CD14-positive monocyte (primary cell): ENCODE data around the gene ITPRIP. TPM values are rescaled to one million over a fixed set of nuclear protein-coding genes. Genes with fewer than 3 reads are reported as not detected.
A peak's percentile ranks its signal among the peaks of the same experiment; 100 is the strongest.

ENCODE experiments used
- DNase-seq, 3 donors: peaks; one replicate each; pipeline ENCODE4 v3.0.0-alpha.2; 2011 to 2022
- H2AFZ ChIP-seq: 2 replicates; pipeline ENCODE4 v1.6.0; 2012; ENCODE audit warnings: mild to moderate bottlenecking, low read depth, low read length, inconsistent platforms; ENCODE audit not compliant: insufficient read depth, poor library complexity, severe bottlenecking
- H3K27ac ChIP-seq, 2 donors: 1 replicate in 1 of 2; 2 replicates in 1 of 2; pipeline ENCODE4 v1.5.1; 2012 to 2013; ENCODE audit warnings: low read length in 2 of 2, control low read depth in 1 of 2, inconsistent platforms in 1 of 2, low read depth in 1 of 2, mild to moderate bottlenecking in 1 of 2
- H3K27me3 ChIP-seq, 2 donors: one replicate each; pipeline versions ENCODE4 v1.6.0 to v1.6.1; 2011 to 2013; ENCODE audit warnings: low read length in 2 of 2; ENCODE audit not compliant: control insufficient read depth in 2 of 2, insufficient read depth in 2 of 2
- H3K36me3 ChIP-seq, 2 donors: replicated peaks in 1 of 2; 1 replicate in 1 of 2; 2 replicates in 1 of 2; pipeline versions ENCODE4 v1.5.1 to v1.6.1; 2012 to 2013; ENCODE audit warnings: low read length in 2 of 2, control low read depth in 1 of 2, inconsistent platforms in 1 of 2, mild to moderate bottlenecking in 1 of 2; ENCODE audit not compliant: insufficient read depth in 2 of 2, control insufficient read depth in 1 of 2
- H3K4me1 ChIP-seq, 2 donors: 1 replicate in 1 of 2; 2 replicates in 1 of 2; pipeline versions ENCODE4 v1.5.1 to v1.6.1; 2012 to 2013; ENCODE audit warnings: low read length in 2 of 2, control low read depth in 1 of 2, inconsistent platforms in 1 of 2, mild to moderate bottlenecking in 1 of 2, moderate library complexity in 1 of 2; ENCODE audit not compliant: insufficient read depth in 2 of 2, control insufficient read depth in 1 of 2
- H3K4me2 ChIP-seq: replicated peaks from 2 replicates; pipeline ENCODE3; 2012; ENCODE audit warnings: low read length, moderate library complexity, mild to moderate bottlenecking; ENCODE audit not compliant: poor library complexity, severe bottlenecking; ENCODE audit errors: extremely low read depth
- H3K4me3 ChIP-seq, 3 experiments: fragments of 200-600 bp in 1 of 3; sonication (generic) in 1 of 3; replicated peaks in 1 of 3; 1 replicate in 2 of 3; 2 replicates in 1 of 3; pipeline ENCODE4 v1.5.1; 2011 to 2013; ENCODE audit warnings: low read length in 3 of 3, mild to moderate bottlenecking in 3 of 3, control low read depth in 2 of 3, low read depth in 2 of 3, inconsistent platforms in 1 of 3, moderate library complexity in 1 of 3
- H3K79me2 ChIP-seq: 2 replicates; pipeline ENCODE4 v1.6.0; 2012; ENCODE audit warnings: mild to moderate bottlenecking, control low read depth, inconsistent platforms, low read length, moderate library complexity; ENCODE audit not compliant: insufficient read depth
- H3K9ac ChIP-seq: 2 replicates; pipeline ENCODE4 v1.6.0; 2017; ENCODE audit warnings: low read length, mild to moderate bottlenecking; ENCODE audit not compliant: insufficient read depth, poor library complexity, severe bottlenecking
- H3K9me3 ChIP-seq, 2 donors: replicated peaks in 1 of 2; 1 replicate in 1 of 2; 2 replicates in 1 of 2; pipeline versions ENCODE4 v1.5.1 to v1.6.1; 2012 to 2013; ENCODE audit warnings: low read length in 2 of 2, control low read depth in 1 of 2; ENCODE audit not compliant: control insufficient read depth in 1 of 2, insufficient read depth in 1 of 2
- H4K20me1 ChIP-seq: 2 replicates; pipeline ENCODE4 v1.6.0; 2012; ENCODE audit warnings: mild to moderate bottlenecking, low read length, control low read depth, moderate library complexity; ENCODE audit not compliant: insufficient read depth
- H3K27ac Mint-ChIP-seq, 7 donors: one replicate each; pipeline ENCODE4 v1.8.0; 2020; ENCODE audit warnings: mild to moderate bottlenecking in 7 of 7, mixed read lengths in 7 of 7, moderate library complexity in 6 of 7, inconsistent platforms in 2 of 7
- H3K27me3 Mint-ChIP-seq, 3 donors: one replicate each; pipeline ENCODE4 v1.8.0; 2021 to 2022; ENCODE audit warnings: low read depth in 3 of 3, mild to moderate bottlenecking in 3 of 3, mixed read lengths in 3 of 3, moderate library complexity in 3 of 3, inconsistent platforms in 1 of 3
- H3K36me3 Mint-ChIP-seq, 2 donors: one replicate each; pipeline ENCODE4 v1.8.0; 2020; ENCODE audit warnings: mixed read lengths in 2 of 2, inconsistent platforms in 1 of 2, mild to moderate bottlenecking in 1 of 2
- H3K4me1 Mint-ChIP-seq: one replicate; pipeline ENCODE4 v1.8.0; 2020; ENCODE audit warnings: mild to moderate bottlenecking, mixed read lengths
- H3K4me3 Mint-ChIP-seq, 2 donors: one replicate each; pipeline ENCODE4 v1.8.0; 2020; ENCODE audit warnings: mild to moderate bottlenecking in 2 of 2, mixed read lengths in 2 of 2, moderate library complexity in 1 of 2
- H3K9me3 Mint-ChIP-seq, 7 donors: one replicate each; pipeline ENCODE4 v1.8.0; 2020 to 2022; ENCODE audit warnings: mixed read lengths in 7 of 7, mild to moderate bottlenecking in 6 of 7, moderate library complexity in 6 of 7, inconsistent platforms in 2 of 7
- CTCF ChIP-seq: fragments of 200-600 bp; IDR thresholded peaks from one replicate; pipeline ENCODE4 v1.8.0; 2022; ENCODE audit warnings: antibody characterized with exemption, mild to moderate bottlenecking
- whole genome bisulfite sequencing: methylation state at CpG from one replicate; pipeline ENCODE4 v1.1.5; 2013; ENCODE audit warnings: missing lambda C conversion rate; ENCODE audit not compliant: insufficient coverage; 5-methylcytosine and 5-hydroxymethylcytosine counted together
- intact Hi-C, 2 donors: fragments of 100-400 bp; cut with micrococcal nuclease; formaldehyde crosslinking; loops; one replicate each; pipeline versions ENCODE4 v1.15.0 to v1.15.1; 2023
- polyA plus RNA-seq, 3 donors: library from polyadenylated mRNA; depleted of rRNA in 1 of 3; unstranded in 2 of 3; stranded (reverse) in 1 of 3; fragments of 300-500 nt in 2 of 3; fragments of >200 nt in 1 of 3; fragmentation: Illumina TruSeq in 2 of 3; gene quantifications; 1 replicate in 2 of 3; 2 replicates in 1 of 3; pipeline ENCODE4 v1.2.3, GENCODE V29; 2012 to 2021

ITPRIP gene
- polyA plus RNA-seq, 3 donors = 27.5 to 76.6 (median 35.7) TPM

- no peak for TF ChIP-seq CTCF
- DNase-seq = peak in 1 of 3 donors; percentile 20
- no peak overlapping the region for H3K4me3 ChIP-seq
- intact Hi-C loops = loop anchor here in 1 of 2 donors (5.0 kb wide), 1 partner anchor 38 kb away; no protein-coding TSS in a partner anchor
- no peak overlapping the region for H3K4me2 ChIP-seq
- H3K27ac ChIP-seq = no peak overlapping the region
- Mint-ChIP-seq H3K9me3 (peaks cover 0 to 3% (median 0%) of the 10 kb centered on the region in 7 donors), H3K36me3 (no peaks in the 10 kb centered on the region), H3K4me3 (no peak overlapping the region), H3K27me3 (peaks cover 0 to 5% (median 0%) of the 10 kb centered on the region in 3 donors), H3K4me1 (peaks cover 15% of the 10 kb centered on the region), H3K27ac (peak overlapping the region in 1 of 7 donors; percentile 70)
- no peaks in the 10 kb centered on the region for H3K79me2 ChIP-seq
- no peaks in the 10 kb centered on the region for H3K27me3 ChIP-seq
- no peaks in the 10 kb centered on the region for H3K9me3 ChIP-seq
- H2AFZ ChIP-seq = no peak overlapping the region
- H4K20me1 ChIP-seq = no peaks in the 10 kb centered on the region
- no peak overlapping the region for H3K9ac ChIP-seq
- peaks cover 40 to 44% of the 10 kb centered on the region in 2 donors for H3K4me1 ChIP-seq
- no peaks in the 10 kb centered on the region for H3K36me3 ChIP-seq
Measured at GRCh38 chr10:104345515-104345914, 7.2 kb upstream of the ITPRIP start.

GRCh38 chr10:104344219-104344618 lies 6.0 kb upstream of the ITPRIP start:
- Histone ChIP-seq H3K4me3 (no peak overlapping the region), H3K9ac (no peak overlapping the region), H3K79me2 (peaks cover 6% of the 10 kb centered on the region), H3K36me3 (no peaks in the 10 kb centered on the region), H3K4me2 (no peak overlapping the region), H3K4me1 (peaks cover 35 to 44% of the 10 kb centered on the region in 2 donors), H4K20me1 (no peaks in the 10 kb centered on the region), H3K9me3 (no peaks in the 10 kb centered on the region), H2AFZ (no peak overlapping the region), H3K27me3 (no peaks in the 10 kb centered on the region), H3K27ac (no peak overlapping the region)
- H3K27ac Mint-ChIP-seq = no peak overlapping the region
- H3K27me3 Mint-ChIP-seq = peaks cover 0 to 11% (median 4%) of the 10 kb centered on the region in 3 donors
- no peak overlapping the region for H3K4me3 Mint-ChIP-seq
- peaks cover 28% of the 10 kb centered on the region for H3K4me1 Mint-ChIP-seq
- TF ChIP-seq CTCF = no peak
- DNase-seq = no peak
- no peaks in the 10 kb centered on the region for H3K36me3 Mint-ChIP-seq
- peaks cover 0 to 3% (median 0%) of the 10 kb centered on the region in 7 donors for H3K9me3 Mint-ChIP-seq
- no CpG with 5 or more reads among the region's 1 CpG for WGBS
- intact Hi-C loops = no loop called here
